WTC11 (cell line): Measurements from ENCODE around the gene NOP56. TPM values are rescaled to one million over a fixed set of nuclear protein-coding genes. Genes with fewer than 3 reads are reported as not detected.

Source experiments
- ATAC-seq: fragments of 200-7000 bp; cut with Tn5 transposase; 2 replicates; pipeline ENCODE4 v1.10.0; 2021; ENCODE audit warnings: mild to moderate bottlenecking, moderate library complexity
- CTCF ChIA-PET: fragments of 300-600 bp; sonication (Branson Sonifier 250); formaldehyde crosslinking; loops from one replicate; lab custom pipeline; 2021; ENCODE audit warnings: antibody characterized with exemption; lab: Charles Lee
- POLR2A ChIA-PET: fragments of 350-600 bp; sonication (Branson Sonifier 250); formaldehyde crosslinking; loops from one replicate; lab custom pipeline; 2021; ENCODE audit warnings: antibody characterized with exemption; lab: Charles Lee
- DNase-seq: peaks from one replicate; pipeline ENCODE4 v3.0.0; 2021; ENCODE audit warnings: low spot score
- H3K27ac Mint-ChIP-seq: 2 replicates; pipeline ENCODE4 v1.8.0; 2021; ENCODE audit warnings: mixed read lengths
- H3K27me3 Mint-ChIP-seq: 2 replicates; pipeline ENCODE4 v1.8.0; 2021; ENCODE audit warnings: low read depth, mild to moderate bottlenecking, moderate library complexity, mixed read lengths
- H3K36me3 Mint-ChIP-seq: 2 replicates; pipeline ENCODE4 v1.8.0; 2021; ENCODE audit warnings: mixed read lengths
- H3K4me1 Mint-ChIP-seq: 2 replicates; pipeline ENCODE4 v1.8.0; 2022; ENCODE audit warnings: mixed read lengths
- H3K4me3 Mint-ChIP-seq: 2 replicates; pipeline ENCODE4 v1.8.0; 2021; ENCODE audit warnings: mild to moderate bottlenecking, moderate library complexity, mixed read lengths
- H3K9me3 Mint-ChIP-seq: 2 replicates; pipeline ENCODE4 v1.8.0; 2021; ENCODE audit warnings: mixed read lengths
- CREB1 ChIP-seq: sonication (generic); formaldehyde crosslinking; IDR thresholded peaks from 2 replicates; pipeline ENCODE4 v1.8.0; 2023; ENCODE audit warnings: mild to moderate bottlenecking, missing genetic modification reagents
- CREM ChIP-seq: sonication (generic); formaldehyde crosslinking; IDR thresholded peaks from 2 replicates; pipeline ENCODE4 v1.8.1; 2022; ENCODE audit warnings: mild to moderate bottlenecking, missing genetic modification reagents, moderate library complexity
- ELF4 ChIP-seq: sonication (generic); formaldehyde crosslinking; IDR thresholded peaks from 2 replicates; pipeline ENCODE4 v1.8.1; 2022; ENCODE audit warnings: low read depth, mild to moderate bottlenecking, moderate library complexity, missing genetic modification reagents
- FOXJ3 ChIP-seq: sonication (generic); formaldehyde crosslinking; IDR thresholded peaks from 2 replicates; pipeline ENCODE4 v1.9.0; 2021; ENCODE audit warnings: missing genetic modification reagents, mild to moderate bottlenecking, borderline replicate concordance
- GABPB1 ChIP-seq: sonication (generic); formaldehyde crosslinking; IDR thresholded peaks from 2 replicates; pipeline ENCODE4 v1.8.1; 2023; ENCODE audit warnings: mild to moderate bottlenecking, missing genetic modification reagents
- GTF2I ChIP-seq: fragments of 250-450 bp; sonication (Bioruptor Pico); conservative IDR thresholded peaks from 2 replicates; pipeline ENCODE4 v1.4.0; 2021; ENCODE audit warnings: mild to moderate bottlenecking
- PRRX2 ChIP-seq: fragments of 250-450 bp; sonication (Bioruptor Pico); IDR thresholded peaks from 2 replicates; pipeline ENCODE4 v1.8.0; 2021; ENCODE audit warnings: mild to moderate bottlenecking
- SMAD4 ChIP-seq: sonication (generic); formaldehyde crosslinking; IDR thresholded peaks from 2 replicates; pipeline ENCODE4 v1.8.0; 2022; ENCODE audit warnings: mild to moderate bottlenecking, missing genetic modification reagents
- SP1 ChIP-seq: sonication (generic); formaldehyde crosslinking; conservative IDR thresholded peaks from 2 replicates; pipeline ENCODE4 v1.8.1; 2022; ENCODE audit warnings: missing genetic modification reagents
- TCF7 ChIP-seq: sonication (generic); formaldehyde crosslinking; IDR thresholded peaks from 2 replicates; pipeline ENCODE4 v1.8.0; 2022; ENCODE audit warnings: mild to moderate bottlenecking, low read depth, missing genetic modification reagents, moderate library complexity
- ZBTB21 ChIP-seq: sonication (generic); formaldehyde crosslinking; IDR thresholded peaks from 2 replicates; pipeline ENCODE4 v1.8.1; 2023; ENCODE audit warnings: mild to moderate bottlenecking, missing genetic modification reagents, borderline replicate concordance
- ZNF263 ChIP-seq: sonication (generic); formaldehyde crosslinking; IDR thresholded peaks from 2 replicates; pipeline ENCODE4 v1.8.1; 2022; ENCODE audit warnings: low read depth, mild to moderate bottlenecking, moderate library complexity, missing genetic modification reagents
- ZNF416 ChIP-seq: fragments of 250-450 bp; sonication (Bioruptor Pico); IDR thresholded peaks from 2 replicates; pipeline ENCODE4 v1.9.0; 2021; ENCODE audit warnings: mild to moderate bottlenecking, inconsistent platforms
- ZNF671 ChIP-seq: fragments of 250-450 bp; sonication (Bioruptor Pico); IDR thresholded peaks from 2 replicates; pipeline ENCODE4 v1.8.0; 2021; ENCODE audit warnings: mild to moderate bottlenecking
- total RNA-seq: library from RNA; stranded (reverse); gene quantifications from 3 replicates; pipeline ENCODE4 v1.2.3, GENCODE V29; 2021
- TF ChIP-seq, protein P1 (sequence below): fragments of 250-450 bp; sonication (Bioruptor Pico); conservative IDR thresholded peaks from 2 replicates; pipeline ENCODE4 v1.9.0; 2021; ENCODE audit warnings: mild to moderate bottlenecking
- TF ChIP-seq, protein P2 (sequence below): fragments of 250-450 bp; sonication (Bioruptor Pico); IDR thresholded peaks from 2 replicates; pipeline ENCODE4 v2.1.2; 2022; ENCODE audit warnings: mild to moderate bottlenecking, moderate library complexity
- TF ChIP-seq, protein P3 (sequence below): fragments of 250-450 bp; sonication (Bioruptor Pico); IDR thresholded peaks from 2 replicates; pipeline ENCODE4 v1.9.0; 2021; ENCODE audit warnings: mild to moderate bottlenecking, borderline replicate concordance
- TF ChIP-seq, protein P4 (sequence below): sonication (generic); formaldehyde crosslinking; IDR thresholded peaks from 2 replicates; pipeline ENCODE4 v1.8.1; 2022; ENCODE audit warnings: low read depth, mild to moderate bottlenecking, moderate library complexity, missing genetic modification reagents, borderline replicate concordance
- TF ChIP-seq, protein P5 (sequence below): fragments of 250-450 bp; sonication (Bioruptor Pico); IDR thresholded peaks from 2 replicates; pipeline ENCODE4 v1.9.0; 2021; ENCODE audit warnings: mild to moderate bottlenecking
- TF ChIP-seq, protein P6 (sequence below): sonication (generic); formaldehyde crosslinking; conservative IDR thresholded peaks from 2 replicates; pipeline ENCODE4 v1.8.1; 2022; ENCODE audit warnings: mild to moderate bottlenecking, missing genetic modification reagents

Gene NOP56
- total RNA-seq, 1 experiment from 2014 or later, result 634 TPM

DNA sequence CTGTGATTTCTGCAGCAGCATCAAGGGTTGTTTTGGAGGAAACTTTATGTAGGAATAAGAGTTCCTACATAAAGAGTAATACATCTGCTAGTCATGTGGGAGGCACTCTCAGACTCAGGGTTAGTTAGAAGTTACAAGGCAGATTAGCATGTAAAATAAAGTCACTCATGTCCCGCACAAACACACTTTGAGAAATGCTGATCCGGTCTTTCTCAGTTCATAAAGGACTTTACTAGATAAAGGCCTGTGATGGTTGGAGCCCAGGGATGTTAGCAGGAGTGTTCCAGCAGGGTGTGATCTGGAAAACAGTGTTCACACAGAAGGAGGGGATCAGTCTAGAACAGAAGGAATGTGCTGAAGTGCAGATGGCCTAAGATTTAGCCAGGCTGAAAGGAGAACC, 33.1 kb upstream of the NOP56 start:
- no peak for ATAC-seq
- H3K4me1 Mint-ChIP-seq, result no peaks in the 10 kb centered on the region
- CTCF ChIA-PET, result no interaction called here
- H3K9me3 Mint-ChIP-seq, result peaks cover 7% of the 10 kb centered on the region; the same call in 1 of the 2 replicates
- no peak overlapping the region for H3K27ac Mint-ChIP-seq
- H3K36me3 Mint-ChIP-seq, result no peaks in the 10 kb centered on the region
- TF ChIP-seq ELF4 (CRISPR knock-in tag) (no peak), GTF2I (CRISPR knock-in tag) (no peak)
- no peak for DNase-seq
- H3K27me3 Mint-ChIP-seq, result peaks cover 32% of the 10 kb centered on the region
- no peak overlapping the region for H3K4me3 Mint-ChIP-seq
- POLR2A ChIA-PET, result no interaction called here

DNA sequence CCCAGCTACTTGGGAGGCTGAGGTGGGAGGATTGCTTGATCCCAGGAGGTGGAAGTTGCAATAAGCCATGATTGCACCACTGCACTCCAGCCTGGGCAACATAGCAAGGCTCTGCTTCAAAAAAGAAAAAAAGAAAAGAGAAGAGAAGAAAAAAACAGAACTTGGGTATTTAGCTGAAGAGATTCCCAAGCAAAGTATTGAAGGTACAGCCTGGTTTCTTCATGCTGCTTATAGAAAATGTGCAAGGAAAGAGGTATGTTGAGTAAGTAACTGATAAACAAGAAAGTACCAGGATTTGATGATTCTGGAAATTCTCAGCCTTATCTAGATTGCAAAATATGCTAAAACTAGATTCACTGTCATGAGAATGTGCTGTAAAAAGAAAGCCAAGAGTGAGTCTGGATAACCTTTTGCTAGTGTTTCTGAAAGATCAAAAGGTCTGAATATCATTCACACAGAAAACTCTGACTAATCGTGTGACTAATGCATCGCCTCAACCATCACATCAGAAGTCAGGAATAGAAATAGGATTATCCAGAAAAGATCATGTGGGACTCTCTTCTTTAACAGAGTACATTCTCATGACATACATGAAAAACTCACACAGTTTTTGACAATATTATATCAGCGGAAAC, 32.4 kb upstream of the NOP56 start:
- DNase-seq (no peak), ATAC-seq (no peak)
- H3K27me3 Mint-ChIP-seq, result peaks cover 37% of the 10 kb centered on the region
- H3K36me3 Mint-ChIP-seq, result no peaks in the 10 kb centered on the region
- no peaks in the 10 kb centered on the region for H3K4me1 Mint-ChIP-seq
- no peak overlapping the region for H3K27ac Mint-ChIP-seq
- ChIA-PET POLR2A (no interaction called here), CTCF (no interaction called here)
- peaks cover 7% of the 10 kb centered on the region; the same call in 1 of the 2 replicates for H3K9me3 Mint-ChIP-seq
- no peak overlapping the region for H3K4me3 Mint-ChIP-seq
- TF ChIP-seq PRRX2, result no peak
- TF ChIP-seq, protein P1, sequence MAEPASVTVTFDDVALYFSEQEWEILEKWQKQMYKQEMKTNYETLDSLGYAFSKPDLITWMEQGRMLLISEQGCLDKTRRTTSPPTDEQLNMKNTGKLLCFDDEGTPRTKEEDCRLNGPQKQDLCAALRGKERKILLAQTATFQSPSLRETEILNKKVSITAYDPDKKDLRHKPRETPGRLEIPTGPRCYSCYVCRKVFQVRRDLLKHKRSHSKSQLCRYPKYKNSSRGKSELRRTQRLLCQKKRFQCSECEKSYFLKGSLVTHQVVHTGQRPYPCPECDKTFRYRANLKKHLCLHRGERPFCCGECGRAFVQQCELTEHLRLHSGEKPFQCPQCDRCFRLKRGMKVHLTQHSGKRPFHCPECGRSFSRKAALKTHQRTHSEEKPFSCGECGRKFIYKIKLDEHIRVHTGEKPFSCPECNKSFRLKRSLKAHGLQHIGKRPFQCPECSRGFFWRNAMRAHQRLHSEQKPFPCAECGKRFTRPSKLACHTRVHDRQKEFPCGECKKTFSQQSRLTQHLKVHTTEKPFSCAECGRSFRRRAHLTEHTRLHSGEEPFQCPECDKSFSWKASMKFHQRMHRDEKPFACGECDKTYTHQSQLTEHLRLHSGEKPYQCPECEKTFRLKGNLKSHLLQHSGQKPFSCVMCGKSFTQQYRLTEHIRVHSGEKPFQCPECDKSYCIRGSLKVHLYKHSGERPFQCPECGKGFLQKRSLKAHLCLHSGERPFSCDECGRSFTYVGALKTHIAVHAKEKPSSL (CRISPR knock-in tag), result no peak
- TF ChIP-seq SP1, result no peak
- TF ChIP-seq CREM (CRISPR knock-in tag), result no peak
- TF ChIP-seq GTF2I (CRISPR knock-in tag), result no peak
- TF ChIP-seq, protein P2, sequence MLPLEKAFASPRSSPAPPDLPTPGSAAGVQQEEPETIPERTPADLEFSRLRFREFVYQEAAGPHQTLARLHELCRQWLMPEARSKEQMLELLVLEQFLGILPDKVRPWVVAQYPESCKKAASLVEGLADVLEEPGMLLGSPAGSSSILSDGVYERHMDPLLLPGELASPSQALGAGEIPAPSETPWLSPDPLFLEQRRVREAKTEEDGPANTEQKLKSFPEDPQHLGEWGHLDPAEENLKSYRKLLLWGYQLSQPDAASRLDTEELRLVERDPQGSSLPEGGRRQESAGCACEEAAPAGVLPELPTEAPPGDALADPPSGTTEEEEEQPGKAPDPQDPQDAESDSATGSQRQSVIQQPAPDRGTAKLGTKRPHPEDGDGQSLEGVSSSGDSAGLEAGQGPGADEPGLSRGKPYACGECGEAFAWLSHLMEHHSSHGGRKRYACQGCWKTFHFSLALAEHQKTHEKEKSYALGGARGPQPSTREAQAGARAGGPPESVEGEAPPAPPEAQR (CRISPR knock-in tag), result no peak
- TF ChIP-seq, protein P3, sequence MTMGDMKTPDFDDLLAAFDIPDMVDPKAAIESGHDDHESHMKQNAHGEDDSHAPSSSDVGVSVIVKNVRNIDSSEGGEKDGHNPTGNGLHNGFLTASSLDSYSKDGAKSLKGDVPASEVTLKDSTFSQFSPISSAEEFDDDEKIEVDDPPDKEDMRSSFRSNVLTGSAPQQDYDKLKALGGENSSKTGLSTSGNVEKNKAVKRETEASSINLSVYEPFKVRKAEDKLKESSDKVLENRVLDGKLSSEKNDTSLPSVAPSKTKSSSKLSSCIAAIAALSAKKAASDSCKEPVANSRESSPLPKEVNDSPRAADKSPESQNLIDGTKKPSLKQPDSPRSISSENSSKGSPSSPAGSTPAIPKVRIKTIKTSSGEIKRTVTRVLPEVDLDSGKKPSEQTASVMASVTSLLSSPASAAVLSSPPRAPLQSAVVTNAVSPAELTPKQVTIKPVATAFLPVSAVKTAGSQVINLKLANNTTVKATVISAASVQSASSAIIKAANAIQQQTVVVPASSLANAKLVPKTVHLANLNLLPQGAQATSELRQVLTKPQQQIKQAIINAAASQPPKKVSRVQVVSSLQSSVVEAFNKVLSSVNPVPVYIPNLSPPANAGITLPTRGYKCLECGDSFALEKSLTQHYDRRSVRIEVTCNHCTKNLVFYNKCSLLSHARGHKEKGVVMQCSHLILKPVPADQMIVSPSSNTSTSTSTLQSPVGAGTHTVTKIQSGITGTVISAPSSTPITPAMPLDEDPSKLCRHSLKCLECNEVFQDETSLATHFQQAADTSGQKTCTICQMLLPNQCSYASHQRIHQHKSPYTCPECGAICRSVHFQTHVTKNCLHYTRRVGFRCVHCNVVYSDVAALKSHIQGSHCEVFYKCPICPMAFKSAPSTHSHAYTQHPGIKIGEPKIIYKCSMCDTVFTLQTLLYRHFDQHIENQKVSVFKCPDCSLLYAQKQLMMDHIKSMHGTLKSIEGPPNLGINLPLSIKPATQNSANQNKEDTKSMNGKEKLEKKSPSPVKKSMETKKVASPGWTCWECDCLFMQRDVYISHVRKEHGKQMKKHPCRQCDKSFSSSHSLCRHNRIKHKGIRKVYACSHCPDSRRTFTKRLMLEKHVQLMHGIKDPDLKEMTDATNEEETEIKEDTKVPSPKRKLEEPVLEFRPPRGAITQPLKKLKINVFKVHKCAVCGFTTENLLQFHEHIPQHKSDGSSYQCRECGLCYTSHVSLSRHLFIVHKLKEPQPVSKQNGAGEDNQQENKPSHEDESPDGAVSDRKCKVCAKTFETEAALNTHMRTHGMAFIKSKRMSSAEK (CRISPR knock-in tag), result no peak
- no peak for TF ChIP-seq FOXJ3 (CRISPR knock-in tag)
- TF ChIP-seq CREB1 (CRISPR knock-in tag), result no peak
- TF ChIP-seq TCF7 (CRISPR knock-in tag), result no peak
- no peak for TF ChIP-seq ZNF263 (CRISPR knock-in tag)
- TF ChIP-seq GABPB1 (CRISPR knock-in tag), result no peak
- no peak for TF ChIP-seq SMAD4 (CRISPR knock-in tag)
- TF ChIP-seq, protein P4, sequence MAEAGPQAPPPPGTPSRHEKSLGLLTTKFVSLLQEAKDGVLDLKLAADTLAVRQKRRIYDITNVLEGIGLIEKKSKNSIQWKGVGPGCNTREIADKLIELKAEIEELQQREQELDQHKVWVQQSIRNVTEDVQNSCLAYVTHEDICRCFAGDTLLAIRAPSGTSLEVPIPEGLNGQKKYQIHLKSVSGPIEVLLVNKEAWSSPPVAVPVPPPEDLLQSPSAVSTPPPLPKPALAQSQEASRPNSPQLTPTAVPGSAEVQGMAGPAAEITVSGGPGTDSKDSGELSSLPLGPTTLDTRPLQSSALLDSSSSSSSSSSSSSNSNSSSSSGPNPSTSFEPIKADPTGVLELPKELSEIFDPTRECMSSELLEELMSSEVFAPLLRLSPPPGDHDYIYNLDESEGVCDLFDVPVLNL, result no peak
- no peak for TF ChIP-seq ZNF671 (CRISPR knock-in tag)
- TF ChIP-seq, protein P5, sequence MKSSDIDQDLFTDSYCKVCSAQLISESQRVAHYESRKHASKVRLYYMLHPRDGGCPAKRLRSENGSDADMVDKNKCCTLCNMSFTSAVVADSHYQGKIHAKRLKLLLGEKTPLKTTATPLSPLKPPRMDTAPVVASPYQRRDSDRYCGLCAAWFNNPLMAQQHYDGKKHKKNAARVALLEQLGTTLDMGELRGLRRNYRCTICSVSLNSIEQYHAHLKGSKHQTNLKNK (CRISPR knock-in tag), result no peak
- TF ChIP-seq, protein P6, sequence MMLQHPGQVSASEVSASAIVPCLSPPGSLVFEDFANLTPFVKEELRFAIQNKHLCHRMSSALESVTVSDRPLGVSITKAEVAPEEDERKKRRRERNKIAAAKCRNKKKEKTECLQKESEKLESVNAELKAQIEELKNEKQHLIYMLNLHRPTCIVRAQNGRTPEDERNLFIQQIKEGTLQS, result no peak
- TF ChIP-seq ZBTB21 (CRISPR knock-in tag), result no peak
- no peak for TF ChIP-seq ZNF416
